HEK293T (cell line): Measurements from ENCODE around the gene SLAMF6.

Experiments used
- ARNT ChIP-seq: fragments of 450-650 bp; IDR thresholded peaks from 2 replicates; pipeline ENCODE4 v1.6.1; 2017; ENCODE audit warnings: mild to moderate bottlenecking
- BHLHE40 ChIP-seq: fragments of 450-650 bp; IDR thresholded peaks from 2 replicates; pipeline ENCODE4 v1.6.1; 2016; ENCODE audit warnings: mild to moderate bottlenecking, moderate library complexity, borderline replicate concordance
- ELF4 ChIP-seq: fragments of 450-650 bp; IDR thresholded peaks from 2 replicates; pipeline ENCODE4 v1.6.1; 2017; ENCODE audit warnings: antibody characterized with exemption
- FOXA1 ChIP-seq: fragments of 450-650 bp; IDR thresholded peaks from 2 replicates; pipeline ENCODE4 v1.6.1; 2016; ENCODE audit warnings: mild to moderate bottlenecking
- FOXK2 ChIP-seq: fragments of 450-650 bp; IDR thresholded peaks from 2 replicates; pipeline ENCODE4 v1.6.1; 2016; ENCODE audit warnings: mild to moderate bottlenecking
- FOXM1 ChIP-seq: fragments of 450-650 bp; IDR thresholded peaks from 2 replicates; pipeline ENCODE4 v1.6.1; 2017; ENCODE audit warnings: mild to moderate bottlenecking, borderline replicate concordance
- L3MBTL2 ChIP-seq: fragments of 450-650 bp; conservative IDR thresholded peaks from 2 replicates; pipeline ENCODE4 v1.6.1; 2016; ENCODE audit warnings: mild to moderate bottlenecking
- LEF1 ChIP-seq: fragments of 450-650 bp; IDR thresholded peaks from 2 replicates; pipeline ENCODE4 v1.6.1; 2017; ENCODE audit warnings: mild to moderate bottlenecking, borderline replicate concordance
- SP1 ChIP-seq: fragments of 450-650 bp; IDR thresholded peaks from 2 replicates; pipeline ENCODE4 v1.6.1; 2017
- SUZ12 ChIP-seq: fragments of 450-650 bp; IDR thresholded peaks from 2 replicates; pipeline ENCODE4 v1.6.1; 2016; ENCODE audit warnings: mild to moderate bottlenecking
- TARDBP ChIP-seq: fragments of 450-650 bp; IDR thresholded peaks from 2 replicates; pipeline ENCODE4 v1.6.1; 2016
- ZNF384 ChIP-seq: fragments of 450-650 bp; IDR thresholded peaks from 2 replicates; pipeline ENCODE4 v1.6.1; 2016
- TF ChIP-seq, protein P1 (sequence below): fragments of 450-650 bp; IDR thresholded peaks from 2 replicates; pipeline ENCODE4 v1.6.1; 2016

DNA sequence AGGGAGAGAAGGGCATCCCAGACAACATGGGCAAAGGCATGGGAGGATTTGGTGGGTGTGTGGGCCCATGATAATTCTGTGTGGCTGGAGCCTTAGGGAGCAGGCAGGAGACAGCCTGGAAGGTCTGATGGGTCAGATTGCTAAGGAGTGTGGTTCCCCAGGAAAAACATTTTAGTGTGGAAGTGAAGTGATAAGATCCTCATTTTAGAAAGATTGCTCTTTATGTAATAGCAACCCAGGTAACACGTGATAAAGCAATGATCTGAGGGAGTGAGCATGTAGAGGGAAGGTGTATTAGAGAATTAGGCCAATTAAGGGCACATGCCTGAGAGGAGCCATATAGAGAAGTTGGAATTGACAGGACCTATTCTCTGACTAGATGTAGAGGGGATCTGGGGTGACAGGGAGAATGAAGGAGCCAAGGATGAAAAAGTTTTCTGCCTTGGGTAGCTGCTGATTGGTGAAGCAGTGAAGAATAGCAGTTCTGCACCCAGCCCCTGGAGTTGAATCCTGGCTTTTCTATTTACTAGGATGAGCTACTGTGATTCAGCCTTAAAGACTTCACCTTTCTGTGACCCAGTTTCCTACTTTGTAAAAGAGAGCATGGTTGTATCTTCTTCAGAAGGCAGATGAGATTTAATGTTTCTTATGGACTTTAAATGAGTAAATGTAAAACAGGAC, 18.7 kb upstream of the SLAMF6 start:
- no peak for TF ChIP-seq TARDBP
- TF ChIP-seq LEF1, result no peak
- TF ChIP-seq FOXA1, result no peak
- no peak for TF ChIP-seq BHLHE40
- no peak for TF ChIP-seq SP1
- TF ChIP-seq FOXK2, result no peak
- TF ChIP-seq ARNT, result no peak
- no peak for TF ChIP-seq ELF4
- no peak for TF ChIP-seq SUZ12
- no peak for TF ChIP-seq L3MBTL2
- no peak for TF ChIP-seq FOXM1
- TF ChIP-seq, protein P1, sequence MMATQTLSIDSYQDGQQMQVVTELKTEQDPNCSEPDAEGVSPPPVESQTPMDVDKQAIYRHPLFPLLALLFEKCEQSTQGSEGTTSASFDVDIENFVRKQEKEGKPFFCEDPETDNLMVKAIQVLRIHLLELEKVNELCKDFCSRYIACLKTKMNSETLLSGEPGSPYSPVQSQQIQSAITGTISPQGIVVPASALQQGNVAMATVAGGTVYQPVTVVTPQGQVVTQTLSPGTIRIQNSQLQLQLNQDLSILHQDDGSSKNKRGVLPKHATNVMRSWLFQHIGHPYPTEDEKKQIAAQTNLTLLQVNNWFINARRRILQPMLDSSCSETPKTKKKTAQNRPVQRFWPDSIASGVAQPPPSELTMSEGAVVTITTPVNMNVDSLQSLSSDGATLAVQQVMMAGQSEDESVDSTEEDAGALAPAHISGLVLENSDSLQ, result no peak
- no peak for TF ChIP-seq ZNF384
